Esophagus squamous epithelium (tissue), 4 donors: ENCODE results near the gene GPC6.

Experiments used
- CTCF ChIP-seq, 6 experiments: fragments of 450-650 bp in 4 of 6; fragments of 200-600 bp in 2 of 6; sonication (generic) in 2 of 6; IDR thresholded peaks; one replicate each; pipeline ENCODE4 v1.5.1; 2016 to 2019; ENCODE audit warnings: antibody characterized with exemption in 6 of 6, mild to moderate bottlenecking in 4 of 6, moderate library complexity in 4 of 6
- POLR2A ChIP-seq, 4 donors: fragments of 450-650 bp; IDR thresholded peaks; one replicate each; pipeline ENCODE4 v1.6.1; 2017; ENCODE audit warnings: antibody characterized with exemption in 4 of 4, mild to moderate bottlenecking in 4 of 4, moderate library complexity in 3 of 4

GRCh38 chr13:93425411-93425810, 198.8 kb downstream of the GPC6 start:
- TF ChIP-seq CTCF (IDR thresholded peaks at IDR 0.05), result no peak
- no peak for TF ChIP-seq POLR2A (IDR thresholded peaks at IDR 0.05)
